D721Med (cell line): ENCODE data around the gene CENPB.

Experiments
- DNase-seq: peaks from one replicate; pipeline ENCODE4 v3.0.0; 2011; ENCODE audit warnings: low spot score; ENCODE audit not compliant: insufficient read length
- FAIRE-seq: peaks from 2 replicates; lab custom pipeline; 2011; peaks lifted over from hg19 to GRCh38; lab: Jason Lieb, UNC
- CTCF ChIP-seq: IDR thresholded peaks from 2 replicates; pipeline ENCODE4 v1.5.1; 2012; ENCODE audit warnings: mild to moderate bottlenecking, control low read depth; ENCODE audit not compliant: insufficient read depth; ENCODE audit errors: missing control alignments

The CENPB gene

GRCh38 chr20:3814928-3815495 is 28.5 kb upstream of the CENPB start:
- FAIRE-seq: no peak
- no peak for DNase-seq
- no peak for TF ChIP-seq CTCF

GRCh38 chr20:3813848-3814581 is 27.5 kb upstream of the CENPB start:
- no peak for TF ChIP-seq CTCF
- FAIRE-seq (no peak), DNase-seq (no peak)

GRCh38 chr20:3812975-3813847 is 26.7 kb upstream of the CENPB start:
- no peak for TF ChIP-seq CTCF
- DNase-seq (no peak), FAIRE-seq (no peak)

GRCh38 chr20:3812259-3812681 is 25.7 kb upstream of the CENPB start:
- DNase-seq (no peak), FAIRE-seq (no peak)
- TF ChIP-seq CTCF: no peak

- no peak for DNase-seq
- no peak for FAIRE-seq
- TF ChIP-seq CTCF: no peak
Measured at GRCh38 chr20:3811467-3812258, 25.1 kb upstream of the CENPB start.

- no peak for DNase-seq
- TF ChIP-seq CTCF: no peak
- no peak for FAIRE-seq
Measured at GRCh38 chr20:3808544-3808943, 22.0 kb upstream of the CENPB start.
